GM18505 (cell line): ENCODE data around the gene TOMM5.

Source experiments
- ATAC-seq: cut with Tn5 transposase; IDR thresholded peaks from one replicate; pipeline ENCODE4 v1.9.1; 2021; ENCODE audit not compliant: unreplicated experiment
- POLR2A ChIP-seq: IDR thresholded peaks from 4 replicates; pipeline ENCODE4 v1.6.1; 2011; ENCODE audit warnings: borderline replicate concordance; ENCODE audit not compliant: insufficient read depth, insufficient read length; ENCODE audit errors: extremely low read depth

The TOMM5 gene

DNA sequence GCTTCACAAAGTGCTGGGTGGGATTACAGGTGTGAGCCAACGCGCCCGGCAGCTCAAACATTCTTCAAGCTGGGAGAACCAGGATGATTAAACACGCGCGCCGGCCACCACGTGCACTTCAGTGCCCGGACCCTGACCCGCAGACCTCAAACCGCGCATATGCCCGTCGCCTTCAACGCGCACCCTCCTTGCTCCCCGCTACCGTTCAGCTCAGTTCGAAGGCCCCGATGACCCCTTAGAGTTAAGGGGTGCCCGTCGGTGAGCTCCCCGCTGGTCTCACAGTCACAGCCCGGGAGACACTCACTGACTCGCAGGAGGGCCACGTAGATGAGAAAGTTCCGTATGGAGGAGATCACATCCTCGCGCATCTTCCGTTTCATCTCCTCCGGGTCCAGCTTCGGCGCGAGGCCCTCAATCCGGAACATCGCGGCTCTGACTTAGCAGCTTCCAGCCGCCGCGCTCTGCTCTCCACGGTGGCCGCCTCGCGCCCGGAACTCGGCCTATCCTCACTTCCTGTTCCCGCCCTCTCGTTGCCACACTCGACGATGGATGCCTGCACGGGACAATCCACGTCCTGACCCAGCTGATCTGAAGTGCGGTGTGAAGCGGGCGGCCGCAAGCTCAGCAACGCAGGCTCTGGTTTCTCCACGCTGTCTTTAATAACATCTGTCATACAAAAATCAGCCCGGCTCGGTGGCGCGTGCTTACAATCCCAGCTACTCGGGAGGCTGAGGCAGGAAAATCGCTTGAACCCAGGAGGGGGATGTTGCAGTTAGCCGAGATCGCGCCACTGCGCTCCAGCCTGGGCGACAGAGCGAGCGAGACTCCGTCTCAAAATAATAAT lies at the start of gene TOMM5:
Gene TOMM5, minus strand, starts transcription at position 490 of the 844 bp plus-strand sequence. Its CDS starts 65 bp downstream, at position 425.
- ATAC-seq = peak; percentile 89
- peak; percentile 97 for TF ChIP-seq POLR2A

DNA sequence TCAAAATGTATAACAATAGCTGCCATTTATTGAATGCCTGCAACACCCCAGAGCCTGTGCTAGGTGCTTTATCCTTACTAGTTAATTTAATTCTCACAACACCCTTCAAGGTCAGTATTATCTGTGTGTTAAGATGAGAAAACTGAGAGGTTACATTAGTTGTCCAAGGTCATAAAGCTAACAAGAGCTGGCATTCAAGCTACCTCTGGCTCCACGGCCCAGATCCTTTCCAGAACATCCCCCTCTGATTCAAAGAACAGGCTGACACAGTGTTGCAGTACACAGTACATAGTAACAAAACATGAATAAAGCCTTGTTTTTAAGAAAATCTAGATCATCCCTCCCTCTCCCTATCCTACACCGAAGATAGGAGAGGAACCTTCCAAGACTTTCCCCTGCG lies 48.9 kb upstream of the TOMM5 start:
- ATAC-seq = no peak
- no peak for TF ChIP-seq POLR2A

- ATAC-seq = no peak
- no peak for TF ChIP-seq POLR2A
These were observed 47.8 kb upstream of the TOMM5 start for GRCh38 chr9:37640246-37640645.

DNA sequence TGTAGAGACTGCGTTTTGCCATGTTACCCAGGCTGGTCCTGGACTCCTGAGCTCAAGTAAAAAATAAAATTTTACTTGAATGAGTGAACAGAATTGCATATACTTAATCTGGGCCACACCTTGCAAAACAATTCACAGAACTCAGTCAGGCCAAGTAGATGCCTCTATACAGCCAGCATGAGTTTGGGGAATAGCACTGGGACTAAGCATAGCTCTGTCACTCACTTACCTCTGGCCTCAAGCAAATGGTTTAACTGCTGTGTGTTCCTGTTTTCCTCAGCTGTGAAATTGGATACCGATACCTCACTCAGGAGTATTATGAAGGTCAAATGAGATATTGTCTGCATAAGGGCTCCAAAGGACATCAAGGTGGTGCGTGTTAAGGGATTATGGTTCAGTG lies 47.4 kb upstream of the TOMM5 start:
- TF ChIP-seq POLR2A = no peak
- no peak for ATAC-seq

DNA sequence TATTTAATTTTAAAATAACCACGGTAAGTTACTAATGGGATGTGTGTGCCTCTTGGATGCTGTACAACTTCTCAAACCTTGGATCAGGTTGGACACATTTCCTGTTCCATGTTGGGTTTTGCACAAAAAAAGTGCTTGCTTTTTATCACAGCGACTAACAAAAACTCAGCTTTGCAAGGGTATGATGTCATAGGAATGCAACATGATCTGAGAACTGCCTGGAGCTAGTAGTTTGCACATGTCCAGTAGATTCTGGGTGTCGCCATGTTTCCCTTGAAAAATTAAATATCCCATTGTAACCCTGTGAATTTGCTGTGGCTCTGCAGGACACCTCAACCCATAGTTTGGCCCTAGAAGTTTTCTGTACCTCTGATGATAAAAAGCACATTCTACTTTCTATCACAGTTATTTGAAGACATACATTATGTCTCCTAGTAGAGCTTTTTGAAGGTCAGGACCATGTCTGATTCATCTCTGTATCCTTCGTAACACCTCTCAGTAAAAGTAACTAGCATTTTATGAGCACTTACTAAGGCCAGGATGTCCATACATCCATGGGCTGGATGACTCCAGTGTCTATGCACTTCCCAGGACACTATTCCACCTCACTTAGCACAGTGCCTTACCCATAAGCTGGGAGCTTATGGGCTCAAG lies 46.8 kb upstream of the TOMM5 start:
- no peak for TF ChIP-seq POLR2A
- no peak for ATAC-seq

GRCh38 chr9:37636511-37637448 lies 44.4 kb upstream of the TOMM5 start:
- TF ChIP-seq POLR2A = no peak
- no peak for ATAC-seq

- no peak for TF ChIP-seq POLR2A
These were observed 43.4 kb upstream of the TOMM5 start for GRCh38 chr9:37635808-37636207.

DNA sequence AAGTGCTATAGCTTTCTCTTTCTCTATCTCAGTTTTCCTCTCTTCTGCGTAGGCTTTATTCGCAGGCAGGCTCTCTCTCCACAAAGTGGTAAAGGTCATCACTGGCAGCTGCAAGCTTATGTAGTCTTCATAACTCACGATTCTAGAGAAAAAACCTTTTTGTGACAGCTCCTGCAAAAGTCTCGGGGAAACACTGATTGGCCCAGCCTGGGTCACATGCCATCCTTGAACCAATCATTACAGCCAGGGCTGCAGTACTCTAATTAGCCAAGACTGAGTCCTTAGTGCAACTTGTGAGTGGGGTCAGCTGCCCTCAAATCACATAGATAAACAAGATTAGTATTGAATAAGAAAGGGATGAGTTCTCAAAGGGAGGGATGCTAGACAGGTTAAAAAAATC lies 40.1 kb upstream of the TOMM5 start:
- TF ChIP-seq POLR2A = no peak
- ATAC-seq = no peak

More at GRCh38 chr9:37635808-37636207, 43.4 kb upstream of the TOMM5 start:
- no peak for ATAC-seq

- TF ChIP-seq POLR2A = no peak
- no peak for ATAC-seq
These were observed 34.4 kb upstream of the TOMM5 start for GRCh38 chr9:37626708-37627292.

GRCh38 chr9:37625758-37626147 lies 33.4 kb upstream of the TOMM5 start:
- TF ChIP-seq POLR2A = no peak
- no peak for ATAC-seq

- TF ChIP-seq POLR2A = no peak
- no peak for ATAC-seq
These were observed 32.8 kb upstream of the TOMM5 start for GRCh38 chr9:37625036-37625757.

DNA sequence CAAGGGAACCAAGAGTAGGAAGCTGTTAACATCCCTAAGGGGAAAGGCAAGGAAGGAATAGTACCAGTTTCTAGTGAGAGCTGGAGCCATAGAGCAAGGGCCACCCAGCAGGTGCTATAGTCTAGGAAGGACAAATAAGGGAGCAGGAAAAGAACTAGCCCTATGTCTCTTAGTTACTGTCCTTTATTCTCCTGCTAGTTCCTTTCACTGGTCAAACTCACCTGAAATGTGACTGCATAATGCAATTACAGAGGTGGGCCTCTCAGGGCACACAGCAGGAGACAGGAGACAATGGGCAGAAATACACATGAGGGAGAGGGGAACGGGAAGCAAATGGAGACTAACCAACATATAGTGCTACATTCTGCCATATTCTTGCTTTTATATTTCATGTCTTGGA lies 31.7 kb upstream of the TOMM5 start:
- TF ChIP-seq POLR2A = no peak
- ATAC-seq = no peak

DNA sequence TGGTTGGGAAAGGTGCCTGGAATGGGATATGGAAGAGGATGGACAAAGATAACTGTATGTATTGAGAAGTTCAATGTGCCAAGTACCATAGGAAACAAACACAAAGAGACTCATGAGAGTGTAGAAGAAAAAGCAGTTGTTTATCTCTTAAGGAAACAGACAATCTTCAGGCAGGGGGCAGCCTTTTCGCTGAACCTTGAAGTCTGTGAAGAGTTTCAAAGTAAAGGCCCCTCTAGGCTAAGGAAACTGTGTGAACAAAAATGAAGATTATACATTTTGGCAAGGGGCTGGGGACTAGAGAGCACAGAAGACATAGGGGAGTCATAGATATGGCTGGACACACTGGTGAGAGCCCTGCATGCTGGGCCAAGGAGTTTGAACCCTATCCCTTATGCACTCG lies 30.9 kb upstream of the TOMM5 start:
- TF ChIP-seq POLR2A = no peak
- ATAC-seq = no peak

- TF ChIP-seq POLR2A = no peak
These were observed 30.1 kb upstream of the TOMM5 start for GRCh38 chr9:37622462-37622861.

More at GRCh38 chr9:37622462-37622861, 30.1 kb upstream of the TOMM5 start:
- ATAC-seq = no peak
